ENCODE results near the gene KIAA0825.

Gene KIAA0825

GRCh38 chr5:94505327-94506068, 112.9 kb downstream of the KIAA0825 start:
- no peak for DNase-seq (ENCODE audit: extremely low read depth, low read depth)
- no peak for TF ChIP-seq CTCF (IDR thresholded peaks at IDR 0.05; ENCODE audit: low read depth, low read length)

GRCh38 chr5:94503677-94504076, 114.7 kb downstream of the KIAA0825 start:
- no peak for DNase-seq (ENCODE audit: extremely low read depth, low read depth)

GRCh38 chr5:94501365-94501764, 117.0 kb downstream of the KIAA0825 start:
- DNase-seq (ENCODE audit: extremely low read depth, low read depth): no peak
- TF ChIP-seq CTCF (IDR thresholded peaks at IDR 0.05; ENCODE audit: low read depth, low read length): no peak

More at GRCh38 chr5:94503677-94504076, 114.7 kb downstream of the KIAA0825 start:
- TF ChIP-seq CTCF (IDR thresholded peaks at IDR 0.05; ENCODE audit: low read depth, low read length): no peak

GRCh38 chr5:94499806-94500205, 118.6 kb downstream of the KIAA0825 start:
- no peak for DNase-seq (ENCODE audit: extremely low read depth, low read depth)

GRCh38 chr5:94498199-94498598, 120.2 kb downstream of the KIAA0825 start:
- TF ChIP-seq CTCF (IDR thresholded peaks at IDR 0.05; ENCODE audit: low read depth, low read length): no peak
- DNase-seq (ENCODE audit: extremely low read depth, low read depth): no peak

More at GRCh38 chr5:94499806-94500205, 118.6 kb downstream of the KIAA0825 start:
- TF ChIP-seq CTCF (IDR thresholded peaks at IDR 0.05; ENCODE audit: low read depth, low read length): no peak

GRCh38 chr5:94485067-94485466, 133.3 kb downstream of the KIAA0825 start:
- TF ChIP-seq CTCF (IDR thresholded peaks at IDR 0.05; ENCODE audit: low read depth, low read length): no peak
- no peak for DNase-seq (ENCODE audit: extremely low read depth, low read depth)

- no peak for TF ChIP-seq CTCF (IDR thresholded peaks at IDR 0.05; ENCODE audit: low read depth, low read length)
- no peak for DNase-seq (ENCODE audit: extremely low read depth, low read depth)
Measured at GRCh38 chr5:94481059-94481458, 137.3 kb downstream of the KIAA0825 start.
